Effector CD8-positive, alpha-beta T cell (primary cell): ENCODE measurements around the gene ZNF248.
"Not testable (repeated sequence)": the region's sequence is repeated elsewhere in the genome, so short reads cannot be mapped to it uniquely, and the experiment has no call there.

Experiments used
- DNase-seq: peaks from one replicate; lab custom pipeline; 2025; lab: John Stamatoyannopoulos, UW

ZNF248 gene

DNA sequence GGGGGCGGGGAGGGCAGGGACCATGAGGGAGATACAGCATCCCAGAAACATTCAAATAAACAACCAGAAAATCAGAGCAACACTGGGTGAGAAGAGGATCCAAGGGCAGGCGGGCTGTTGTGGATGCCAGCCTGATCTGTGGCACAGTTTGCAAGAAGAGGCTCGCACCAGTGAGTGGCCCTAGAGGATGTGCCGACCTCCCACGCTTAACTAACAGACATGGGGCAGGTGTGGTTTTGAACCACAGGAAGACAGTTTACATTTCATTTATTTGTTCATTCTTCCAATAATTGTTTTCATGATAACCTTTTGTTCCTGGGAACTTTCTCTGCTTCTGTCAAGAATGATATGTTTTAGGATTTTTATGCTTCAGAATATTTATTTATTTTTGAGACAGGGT, 115.6 kb downstream of the ZNF248 start:
- DNase-seq = no peak

GRCh38 chr10:37739181-37739580, 118.2 kb downstream of the ZNF248 start:
- DNase-seq = no peak

DNA sequence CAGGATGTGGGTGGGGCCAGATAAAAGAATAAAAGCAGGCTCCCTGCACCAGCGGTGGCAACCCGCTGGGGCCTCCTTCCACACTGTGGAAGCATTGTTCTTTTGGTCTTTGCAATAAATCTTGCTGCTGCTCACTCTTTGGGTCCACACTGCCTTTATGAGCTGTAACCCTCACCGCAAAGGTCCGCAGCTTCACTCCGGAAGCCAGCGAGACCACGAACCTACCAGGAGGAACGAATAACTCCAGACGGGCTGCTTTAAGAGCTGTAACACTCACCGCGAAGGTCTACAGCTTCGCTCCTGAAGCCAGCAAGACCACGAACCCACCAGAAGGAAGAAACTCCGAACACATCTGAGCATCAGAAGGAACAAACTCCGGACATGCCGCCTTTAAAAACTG, 119.2 kb downstream of the ZNF248 start:
- DNase-seq = not testable (repeated sequence)

DNA sequence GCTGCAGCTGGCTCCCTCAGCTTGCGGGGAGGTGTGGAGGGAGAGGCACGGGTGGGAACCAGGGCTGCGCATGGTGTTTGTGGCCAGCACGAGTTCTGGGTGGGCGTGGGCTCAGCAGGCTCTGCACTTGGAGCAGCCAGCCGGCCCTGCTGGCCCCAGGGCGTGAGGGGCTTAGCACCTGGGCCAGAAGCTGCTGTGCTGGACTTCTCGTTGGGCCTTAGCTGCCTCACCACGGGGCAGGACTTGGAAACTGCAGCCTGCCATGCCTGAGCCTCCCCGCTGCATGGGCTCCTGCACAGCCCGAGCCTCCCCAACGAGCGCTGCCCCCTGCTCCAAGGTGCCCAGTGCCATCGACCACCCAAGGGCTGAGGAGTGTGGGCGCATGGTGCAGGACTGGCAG, 120.1 kb downstream of the ZNF248 start:
- no peak for DNase-seq

GRCh38 chr10:37736120-37736519, 121.3 kb downstream of the ZNF248 start:
- DNase-seq = no peak

- DNase-seq = no peak
Observed at GRCh38 chr10:37734971-37735370, 122.4 kb downstream of the ZNF248 start.
